Esophagus squamous epithelium (tissue), 4 donors: ENCODE data around the gene FKBP8.

Experiments
- CTCF ChIP-seq, 6 experiments: fragments of 450-650 bp in 4 of 6; fragments of 200-600 bp in 2 of 6; sonication (generic) in 2 of 6; IDR thresholded peaks; one replicate each; pipeline ENCODE4 v1.5.1; 2016 to 2019; ENCODE audit warnings: antibody characterized with exemption in 6 of 6, mild to moderate bottlenecking in 4 of 6, moderate library complexity in 4 of 6
- POLR2A ChIP-seq, 4 donors: fragments of 450-650 bp; IDR thresholded peaks; one replicate each; pipeline ENCODE4 v1.6.1; 2017; ENCODE audit warnings: antibody characterized with exemption in 4 of 4, mild to moderate bottlenecking in 4 of 4, moderate library complexity in 3 of 4

DNA sequence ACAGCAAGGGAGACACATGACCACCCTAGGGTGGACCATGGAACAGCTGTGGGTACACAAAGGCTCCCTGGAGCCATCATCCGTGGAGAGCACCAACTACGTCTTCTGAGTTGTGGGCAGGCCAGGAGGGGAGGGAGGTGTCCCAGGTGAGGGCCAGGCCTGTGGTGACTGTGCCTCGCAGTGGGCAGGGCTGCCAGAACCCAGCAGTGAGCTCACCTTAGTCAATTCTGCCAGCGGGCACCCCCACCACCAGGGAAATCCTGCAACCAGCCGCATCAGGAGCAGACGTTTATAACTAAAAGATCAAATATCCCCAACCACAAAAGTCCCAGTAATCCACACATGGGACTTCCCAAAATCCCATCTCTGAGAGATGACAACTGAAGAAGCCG lies 41.1 kb downstream of the FKBP8 start:
- TF ChIP-seq CTCF (IDR thresholded peaks at IDR 0.05) (no peak), POLR2A (IDR thresholded peaks at IDR 0.05) (no peak)
